H1 (cell line): Measurements from ENCODE around the gene CYP46A1. TPM values are rescaled to one million over a fixed set of nuclear protein-coding genes. Genes with fewer than 3 reads are reported as not detected.

Experiments used
- CTCF ChIA-PET: fragments of 300-600 bp; sonication (Branson Sonifier 250); formaldehyde crosslinking; loops from one replicate; lab custom pipeline; 2021; ENCODE audit not compliant: partially characterized antibody; lab: Charles Lee
- POLR2A ChIA-PET: fragments of 300-600 bp; sonication (Branson Sonifier 250); formaldehyde crosslinking; loops from one replicate; lab custom pipeline; 2021; ENCODE audit warnings: inconsistent platforms; ENCODE audit not compliant: partially characterized antibody; lab: Charles Lee
- DNase-seq, 2 experiments: peaks; one replicate each; pipeline versions ENCODE4 v3.0.0 to v3.0.0-alpha.2; 2010 to 2022; ENCODE audit warnings: low spot score in 2 of 2, low read depth in 1 of 2, mixed read lengths in 1 of 2
- FAIRE-seq: peaks from 2 replicates; lab custom pipeline; 2011; peaks lifted over from hg19 to GRCh38; lab: Jason Lieb, UNC
- H2AFZ ChIP-seq: 2 replicates; pipeline ENCODE4 v1.8.1; 2012; ENCODE audit warnings: low read length, inconsistent platforms
- H2AK5ac ChIP-seq: 2 replicates; pipeline ENCODE4 v1.6.1; 2013; ENCODE audit warnings: low read depth, low read length
- H2BK120ac ChIP-seq: replicated peaks from 2 replicates; pipeline ENCODE3; 2013; ENCODE audit warnings: low read depth, low read length, inconsistent platforms
- H2BK12ac ChIP-seq: 2 replicates; pipeline ENCODE4 v1.6.1; 2013; ENCODE audit warnings: low read depth, low read length
- H2BK15ac ChIP-seq: 2 replicates; pipeline ENCODE4 v1.6.1; 2013; ENCODE audit warnings: low read length
- H2BK20ac ChIP-seq: 2 replicates; pipeline ENCODE4 v1.6.1; 2013; ENCODE audit warnings: low read length
- H2BK5ac ChIP-seq: 2 replicates; pipeline ENCODE4 v1.6.1; 2013; ENCODE audit warnings: low read depth, low read length
- H3K14ac ChIP-seq: 2 replicates; pipeline ENCODE4 v1.6.1; 2013; ENCODE audit warnings: inconsistent platforms; ENCODE audit not compliant: insufficient read length
- H3K18ac ChIP-seq: 2 replicates; pipeline ENCODE4 v1.6.1; 2013; ENCODE audit warnings: low read length; ENCODE audit errors: extremely low read depth
- H3K23ac ChIP-seq: 2 replicates; pipeline ENCODE4 v1.6.1; 2013; ENCODE audit warnings: inconsistent platforms; ENCODE audit not compliant: insufficient read length
- H3K23me2 ChIP-seq: 2 replicates; pipeline ENCODE4 v1.6.1; 2013; ENCODE audit warnings: low read depth, low read length
- H3K27ac ChIP-seq: 2 replicates; pipeline ENCODE4 v1.6.1; 2011; ENCODE audit warnings: low read depth, low read length, inconsistent platforms
- H3K27me3 ChIP-seq, 4 experiments: replicated peaks in 1 of 4; 1 replicate in 1 of 4; 2 replicates in 3 of 4; pipeline versions ENCODE4 v1.6.1 to v1.8.1; 2011 to 2013; ENCODE audit warnings: low read length in 3 of 4, mild to moderate bottlenecking in 3 of 4, inconsistent platforms in 2 of 4, mixed read lengths in 2 of 4, moderate library complexity in 1 of 4; ENCODE audit not compliant: control insufficient read depth in 3 of 4, insufficient read depth in 3 of 4; ENCODE audit errors: extremely low read depth in 1 of 4
- H3K36me3 ChIP-seq, 4 experiments: 2 replicates each; pipeline versions ENCODE4 v1.6.1 to v1.8.1; 2011 to 2013; ENCODE audit warnings: mild to moderate bottlenecking in 4 of 4, low read length in 3 of 4, moderate library complexity in 2 of 4, control low read depth in 1 of 4, inconsistent platforms in 1 of 4; ENCODE audit not compliant: insufficient read depth in 4 of 4, control insufficient read depth in 2 of 4
- H3K4ac ChIP-seq: replicated peaks from 2 replicates; pipeline ENCODE3; 2013; ENCODE audit warnings: low read length, low read depth, mixed read lengths, inconsistent platforms; ENCODE audit not compliant: insufficient read length
- H3K4me1 ChIP-seq, 4 experiments: replicated peaks in 1 of 4; 1 replicate in 1 of 4; 2 replicates in 3 of 4; pipeline versions ENCODE4 v1.6.1 to v1.8.1; 2011 to 2013; ENCODE audit warnings: low read length in 3 of 4, inconsistent platforms in 2 of 4, mixed read lengths in 1 of 4; ENCODE audit not compliant: insufficient read depth in 4 of 4, control insufficient read depth in 3 of 4
- H3K4me2 ChIP-seq, 2 experiments: 2 replicates each; pipeline versions ENCODE4 v1.6.1 to v1.8.1; 2011 to 2013; ENCODE audit warnings: low read depth in 2 of 2, low read length in 2 of 2, control low read depth in 1 of 2, inconsistent platforms in 1 of 2, mild to moderate bottlenecking in 1 of 2; ENCODE audit not compliant: insufficient read depth in 1 of 2
- H3K4me3 ChIP-seq, 4 experiments: fragments of 200-600, 300-600 bp in 1 of 4; sonication (generic), shearing (Covaris generic), sonication (Bioruptor Twin) in 1 of 4; 2 replicates each; pipeline versions ENCODE4 v1.5.1 to v1.8.1; 2011 to 2016; ENCODE audit warnings: low read length in 4 of 4, low read depth in 3 of 4, control low read depth in 2 of 4, inconsistent platforms in 2 of 4, mild to moderate bottlenecking in 2 of 4, mixed read lengths in 1 of 4, moderate library complexity in 1 of 4; ENCODE audit not compliant: insufficient read depth in 2 of 4; ENCODE audit errors: extremely low read depth in 1 of 4
- H3K56ac ChIP-seq: replicated peaks from 2 replicates; pipeline ENCODE3; 2013; ENCODE audit warnings: low read depth, mild to moderate bottlenecking, mixed read lengths, low read length, inconsistent platforms; ENCODE audit not compliant: insufficient read length
- H3K79me1 ChIP-seq: 2 replicates; pipeline ENCODE4 v1.6.1; 2013; ENCODE audit warnings: low read depth, low read length, control low read depth
- H3K79me2 ChIP-seq, 2 experiments: 2 replicates each; pipeline versions ENCODE4 v1.6.1 to v1.8.1; 2012 to 2013; ENCODE audit warnings: low read length in 2 of 2, mild to moderate bottlenecking in 2 of 2, inconsistent platforms in 1 of 2; ENCODE audit not compliant: insufficient read depth in 2 of 2, control insufficient read depth in 1 of 2
- H3K9ac ChIP-seq, 4 experiments: replicated peaks in 1 of 4; 1 replicate in 1 of 4; 2 replicates in 3 of 4; pipeline versions ENCODE4 v1.6.1 to v1.8.1; 2011 to 2013; ENCODE audit warnings: low read depth in 3 of 4, low read length in 3 of 4, control low read depth in 2 of 4, mild to moderate bottlenecking in 2 of 4, moderate library complexity in 2 of 4, inconsistent platforms in 1 of 4; ENCODE audit errors: extremely low read depth in 1 of 4
- H3K9me3 ChIP-seq, 2 experiments: 2 replicates each; pipeline versions ENCODE4 v1.6.1 to v1.8.1; 2012 to 2013; ENCODE audit warnings: mild to moderate bottlenecking in 2 of 2, moderate library complexity in 2 of 2, control low read depth in 1 of 2, inconsistent platforms in 1 of 2, low read depth in 1 of 2, low read length in 1 of 2, mixed read lengths in 1 of 2; ENCODE audit not compliant: insufficient read depth in 2 of 2
- H4K20me1 ChIP-seq, 2 experiments: replicated peaks in 1 of 2; 2 replicates each; pipeline versions ENCODE3 to v1.8.1; 2011 to 2013; ENCODE audit warnings: inconsistent platforms in 2 of 2, low read length in 2 of 2, mild to moderate bottlenecking in 1 of 2; ENCODE audit not compliant: insufficient read depth in 2 of 2, control insufficient read depth in 1 of 2
- H4K5ac ChIP-seq: 2 replicates; pipeline ENCODE4 v1.6.1; 2013; ENCODE audit warnings: low read length, low read depth, mixed read lengths, inconsistent platforms; ENCODE audit not compliant: insufficient read length
- H4K8ac ChIP-seq: 2 replicates; pipeline ENCODE4 v1.8.0; 2013; ENCODE audit warnings: mild to moderate bottlenecking, moderate library complexity, low read length, inconsistent platforms; ENCODE audit not compliant: insufficient read depth; ENCODE audit errors: extremely low read depth
- H4K91ac ChIP-seq: replicated peaks from 2 replicates; pipeline ENCODE3; 2013; ENCODE audit warnings: low read length, mixed read lengths, inconsistent platforms; ENCODE audit not compliant: insufficient read length
- ASH2L ChIP-seq: fragments of 200-600, 300-600 bp; sonication (generic); IDR thresholded peaks from one replicate; pipeline ENCODE4 v1.7.1; 2017; ENCODE audit warnings: low read length
- ATF2 ChIP-seq: IDR thresholded peaks from 2 replicates; pipeline ENCODE4 v1.6.1; 2012; ENCODE audit warnings: low read length, inconsistent platforms
- CBX8 ChIP-seq: fragments of 300-800, 300-1000 bp; sonication (generic); IDR thresholded peaks from 2 replicates; pipeline ENCODE4 v1.7.1; 2016; ENCODE audit warnings: low read depth, low read length, borderline replicate concordance
- CEBPB ChIP-seq: IDR thresholded peaks from 2 replicates; pipeline ENCODE4 v1.6.1; 2012; ENCODE audit warnings: low read depth, low read length
- JUND ChIP-seq: IDR thresholded peaks from 2 replicates; pipeline ENCODE4 v1.6.1; 2011; ENCODE audit warnings: mild to moderate bottlenecking, improper control_type of control experiment, low read length
- NRF1 ChIP-seq: IDR thresholded peaks from 2 replicates; pipeline ENCODE4 v1.6.1; 2011; ENCODE audit warnings: mild to moderate bottlenecking, low read depth, low read length, improper control_type of control experiment
- SAP30 ChIP-seq: fragments of 300-600 bp; sonication (generic); IDR thresholded peaks from 2 replicates; pipeline ENCODE4 v1.7.1; 2012; ENCODE audit warnings: low read length, moderate library complexity, mild to moderate bottlenecking, inconsistent platforms; ENCODE audit not compliant: insufficient read depth, insufficient replicate concordance
- SIX5 ChIP-seq: IDR thresholded peaks from 2 replicates; pipeline ENCODE4 v1.6.1; 2011; ENCODE audit warnings: mild to moderate bottlenecking, low read depth, low read length
- SP1 ChIP-seq: IDR thresholded peaks from 2 replicates; pipeline ENCODE4 v1.6.1; 2011; ENCODE audit warnings: low read depth, low read length
- TAF1 ChIP-seq: IDR thresholded peaks from 2 replicates; pipeline ENCODE4 v1.6.1; 2011; ENCODE audit warnings: mild to moderate bottlenecking, low read depth, low read length
- WGBS, 2 experiments: shearing (Covaris generic) in 1 of 2; methylation state at CpG; one replicate each; pipeline versions ENCODE4 v1.1.6 to v1.1.7; 2013 to 2015; ENCODE audit warnings: low lambda C conversion rate in 2 of 2, mixed read lengths in 2 of 2, inconsistent platforms in 1 of 2, low coverage in 1 of 2, missing lambda C conversion rate in 1 of 2; ENCODE audit not compliant: insufficient replicate concordance in 2 of 2, insufficient coverage in 1 of 2, insufficient read length in 1 of 2; ENCODE audit errors: extremely low coverage in 1 of 2, missing lambda C conversion rate in 1 of 2; 5-methylcytosine and 5-hydroxymethylcytosine counted together
- polyA plus RNA-seq, 7 experiments: library from polyadenylated mRNA; depleted of rRNA in 3 of 7; stranded (reverse) in 5 of 7; unstranded in 2 of 7; fragments of >200 nt in 5 of 7; fragments of 200-250 nt in 2 of 7; gene quantifications; 1 replicate in 5 of 7; 2 replicates in 1 of 7; 4 replicates in 1 of 7; pipeline versions ENCODE4 v1.2.1 to v1.2.3, GENCODE V29; 2011 to 2013; ENCODE audit warnings: missing spikeins in 2 of 7, mixed read lengths in 2 of 7
- total RNA-seq: library from RNA; stranded (reverse); fragmentation: NEBNext Ultra II Directional; extraction: Animal tissue kit (Norgen Biotek cat#: 25700); gene quantifications from 2 replicates; pipeline ENCODE4 v1.2.1, GENCODE V29; 2021
- TF ChIP-seq, protein P1 (sequence below): IDR thresholded peaks from 2 replicates; pipeline ENCODE4 v1.6.1; 2012; ENCODE audit warnings: inconsistent platforms
- TF ChIP-seq, protein P2 (sequence below): IDR thresholded peaks from 2 replicates; pipeline ENCODE4 v1.6.1; 2011; ENCODE audit warnings: low read length, improper control_type of control experiment

The CYP46A1 gene
- total and polyA plus RNA-seq, 2 of the 8 experiments (the other 6 are each of a cell fraction or from before 2014, with no cell fraction given): 0.41 to 1.3 TPM

DNA sequence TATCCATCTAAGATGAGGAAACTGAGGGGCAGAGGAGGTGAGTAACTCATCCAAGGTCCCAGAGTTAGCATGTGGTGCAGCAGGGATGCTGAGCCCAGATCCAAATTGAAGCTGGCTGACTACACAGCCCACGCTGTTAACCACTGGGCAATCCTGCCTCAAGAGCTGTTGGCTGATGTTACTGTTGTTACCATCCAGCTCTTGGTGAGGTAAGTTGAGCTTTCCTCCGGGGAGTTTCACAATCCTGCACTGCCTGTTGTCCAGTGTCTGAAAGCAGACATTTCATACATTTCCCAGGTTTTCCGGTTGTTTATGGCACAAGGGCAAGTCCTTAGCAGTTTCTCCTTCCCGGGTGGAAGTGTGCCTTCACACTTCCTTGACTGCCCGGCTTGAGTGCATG is 14.5 kb downstream of the CYP46A1 start:
- Histone ChIP-seq H4K91ac (no peak overlapping the region), H2BK20ac (no peak overlapping the region), H3K14ac (no peak overlapping the region), H3K23ac (no peak overlapping the region), H3K4ac (no peak overlapping the region), H4K5ac (no peak overlapping the region), H3K18ac (no peak overlapping the region), H4K8ac (no peak overlapping the region), H3K27me3 (no peaks in the 10 kb centered on the region), H4K20me1 (no peaks in the 10 kb centered on the region), H3K79me2 (no peaks in the 10 kb centered on the region), H2AK5ac (no peak overlapping the region), H2BK15ac (no peak overlapping the region), H3K9me3 (peaks cover 9 to 10% of the 10 kb centered on the region in 2 experiments; a peak in 3 of 4 replicates), H3K27ac (no peak overlapping the region), H2BK5ac (no peak overlapping the region), H2BK120ac (no peak overlapping the region), H3K9ac (no peak overlapping the region), H3K36me3 (no peaks in the 10 kb centered on the region), H3K4me3 (no peak overlapping the region), H3K4me2 (no peak overlapping the region), H3K56ac (no peak overlapping the region), H2AFZ (no peak overlapping the region), H2BK12ac (no peak overlapping the region), H3K4me1 (no peaks in the 10 kb centered on the region), H3K23me2 (no peaks in the 10 kb centered on the region), H3K79me1 (no peaks in the 10 kb centered on the region)
- ChIA-PET CTCF (interaction anchor here (4.5 kb wide), 1 partner anchor 11 kb away, joined by 35 read pairs; no protein-coding TSS in a partner anchor), POLR2A (no interaction called here)
- FAIRE-seq: no peak
- DNase-seq: peak in 1 of 2 experiments; percentile 32
- 93% methylated on average over 5 of the region's 5 CpGs; no CpG with 5 or more reads in 1 of the 2 experiments for WGBS, 2 experiments
- no peak for TF ChIP-seq SP1
- TF ChIP-seq JUND: no peak
- no peak for TF ChIP-seq CEBPB
- no peak for TF ChIP-seq ATF2
- TF ChIP-seq, protein P1, sequence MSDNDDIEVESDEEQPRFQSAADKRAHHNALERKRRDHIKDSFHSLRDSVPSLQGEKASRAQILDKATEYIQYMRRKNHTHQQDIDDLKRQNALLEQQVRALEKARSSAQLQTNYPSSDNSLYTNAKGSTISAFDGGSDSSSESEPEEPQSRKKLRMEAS: no peak
- TF ChIP-seq NRF1: no peak
- TF ChIP-seq, protein P2, sequence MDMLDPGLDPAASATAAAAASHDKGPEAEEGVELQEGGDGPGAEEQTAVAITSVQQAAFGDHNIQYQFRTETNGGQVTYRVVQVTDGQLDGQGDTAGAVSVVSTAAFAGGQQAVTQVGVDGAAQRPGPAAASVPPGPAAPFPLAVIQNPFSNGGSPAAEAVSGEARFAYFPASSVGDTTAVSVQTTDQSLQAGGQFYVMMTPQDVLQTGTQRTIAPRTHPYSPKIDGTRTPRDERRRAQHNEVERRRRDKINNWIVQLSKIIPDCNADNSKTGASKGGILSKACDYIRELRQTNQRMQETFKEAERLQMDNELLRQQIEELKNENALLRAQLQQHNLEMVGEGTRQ: no peak
- TF ChIP-seq TAF1: no peak
- no peak for TF ChIP-seq CBX8
- no peak for TF ChIP-seq SAP30
- TF ChIP-seq SIX5: no peak
- no peak for TF ChIP-seq ASH2L
